ENCODE results near the gene LGR4. TPM values are rescaled to one million over a fixed set of nuclear protein-coding genes. Genes with fewer than 3 reads are reported as not detected.

The LGR4 gene
- total and polyA plus RNA-seq, 10 of the 15 experiments (the other 5 are each of a cell fraction or from before 2014, with no cell fraction given): under 0.01 to 0.64 (median 0.04) TPM; not detected in 5

DNA sequence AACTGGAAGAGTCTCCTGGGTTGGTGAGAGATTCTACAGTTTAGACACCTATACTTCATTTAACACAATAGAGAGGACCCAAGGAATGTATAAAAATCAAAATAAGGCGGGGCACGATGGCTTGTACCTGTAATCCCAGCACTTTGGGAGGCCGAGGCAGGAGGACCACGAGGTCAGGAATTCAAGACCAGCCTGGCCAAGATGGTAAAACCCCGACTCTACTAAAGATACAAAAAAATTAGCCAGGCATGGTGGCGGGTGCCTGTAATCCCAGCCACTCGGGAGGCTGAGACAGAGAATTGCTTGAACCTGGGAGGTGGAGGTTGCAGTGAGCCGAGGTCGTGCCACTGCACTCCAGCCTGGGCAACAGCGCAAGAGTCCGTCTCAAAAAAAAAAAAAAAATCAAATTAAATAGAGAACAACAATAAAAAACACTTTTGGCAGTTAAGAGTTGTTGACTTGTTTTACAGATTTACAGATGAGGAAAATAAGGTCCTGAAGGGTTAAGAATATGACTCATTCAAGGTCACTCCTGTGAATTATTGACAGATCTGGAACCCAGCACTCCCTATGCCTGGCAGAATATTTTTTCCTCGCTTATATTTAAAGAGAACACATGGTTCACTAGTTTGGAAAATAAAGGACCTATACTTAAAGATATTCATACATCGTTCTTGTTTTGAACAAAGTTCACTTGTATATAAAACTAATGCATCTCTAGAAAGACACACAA is 5.2 kb downstream of the LGR4 start:
- Histone ChIP-seq H3K4me3 (no peak overlapping the region), H3K27me3 (replicated peaks in 1 of 2; ENCODE audit: control insufficient read depth in 2 of 2, insufficient read depth in 2 of 2, low read length in 1 of 2) (peaks cover 3% of the 10 kb centered on the region in 2 experiments; a peak in 2 of 4 replicates), H3K4me2 (ENCODE audit: control insufficient read depth, insufficient read depth) (no peak overlapping the region), H2AFZ (ENCODE audit: control insufficient read depth, low read depth, low read length) (no peak overlapping the region), H4K20me1 (ENCODE audit: control insufficient read depth, insufficient read depth) (no peaks in the 10 kb centered on the region), H3K4me1 (ENCODE audit: control insufficient read depth, insufficient read depth, low read length) (0 out of 2 replicates have a peak, but pooled peaks cover 3% of the 10 kb centered on the region), H3K79me2 (ENCODE audit: control insufficient read depth, insufficient read depth, low read length) (no peaks in the 10 kb centered on the region), H3K9ac (ENCODE audit: control insufficient read depth, insufficient read depth, low read length) (no peak overlapping the region), H3K9me3 (replicated peaks; ENCODE audit: control insufficient read depth, insufficient read depth, low read length) (no peaks in the 10 kb centered on the region), H3K27ac (ENCODE audit: control insufficient read depth, insufficient read depth) (no peak overlapping the region), H3K36me3 (ENCODE audit: control insufficient read depth in 2 of 2, insufficient read depth in 2 of 2, low read length in 1 of 2) (no peaks in the 10 kb centered on the region)
- TF ChIP-seq BMI1 (IDR thresholded peaks at IDR 0.05; ENCODE audit: borderline replicate concordance) (no peak), SUZ12 (IDR thresholded peaks at IDR 0.05; ENCODE audit: unreplicated experiment) (no peak), SMC3 (IDR thresholded peaks at IDR 0.05; ENCODE audit: borderline replicate concordance, low read length) (no peak), GATAD2B (conservative IDR thresholded peaks at IDR 0.05; ENCODE audit: low read depth) (no peak), ZNF207 (IDR thresholded peaks at IDR 0.05; ENCODE audit: borderline replicate concordance) (no peak), ZSCAN29 (IDR thresholded peaks at IDR 0.05) (no peak), RAD21 (IDR thresholded peaks at IDR 0.05; ENCODE audit: insufficient read depth, low read depth, low read length) (no peak), E2F4 (IDR thresholded peaks at IDR 0.05; ENCODE audit: low read depth, low read length) (no peak), ETV6 (conservative IDR thresholded peaks at IDR 0.05 in 1 of 2, IDR thresholded peaks at IDR 0.05 in 1 of 2; ENCODE audit: borderline replicate concordance in 1 of 2, low read depth in 1 of 2) (no peak)
- RAD21 ChIA-PET (ENCODE audit: unreplicated experiment): no interaction called here
- FAIRE-seq (no peak), DNase-seq (ENCODE audit: low read depth, low spot score) (no peak), ATAC-seq (no peak)
- SMC1A ChIA-PET (ENCODE audit: uncharacterized antibody, unreplicated experiment): no interaction called here
- intact Hi-C loops (cut with micrococcal nuclease; ENCODE audit: unreplicated experiment): no loop called here
- no TSS peak for BruUV-seq (replicated peaks)
- POLR2A ChIA-PET: no interaction called here
- CTCF ChIA-PET: interaction anchor here (0.7 kb wide), 1 partner anchor 19 kb away, joined by 3 read pairs; no protein-coding TSS in a partner anchor
- in situ Hi-C loops (cut with MboI): no loop called here
- 66% methylated on average over 13 of the region's 13 CpGs for WGBS (ENCODE audit: insufficient coverage, insufficient replicate concordance, low lambda C conversion rate, missing lambda C conversion rate)

All from GM12878 (cell line).